A673 (cell line): ENCODE measurements around the gene RAD51AP1. TPM values are rescaled to one million over a fixed set of nuclear protein-coding genes. Genes with fewer than 3 reads are reported as not detected.

ENCODE experiments used
- BruUV-seq: library from RNA; stranded (reverse); fragments of 400-500 nt; replicated peaks from 2 replicates; lab custom pipeline; 2021; lab: Mats Ljungman, UMichigan
- CTCF ChIA-PET: fragments of 300-600 bp; sonication (Branson Sonifier 250); formaldehyde crosslinking; loops from one replicate; lab custom pipeline; 2022; ENCODE audit warnings: antibody characterized with exemption; lab: Charles Lee
- POLR2A ChIA-PET: fragments of 300-600 bp; sonication (Branson Sonifier 250); formaldehyde crosslinking; loops from one replicate; lab custom pipeline; 2022; ENCODE audit warnings: antibody characterized with exemption; ENCODE audit not compliant: low non-redundant PET; lab: Charles Lee
- DNase-seq: peaks from one replicate; pipeline ENCODE4 v3.0.0-alpha.2; 2015; ENCODE audit warnings: low spot score
- H3K27ac ChIP-seq: fragments of 200-600 bp; sonication (generic); 2 replicates; pipeline ENCODE4 v1.5.1; 2016; ENCODE audit warnings: mixed run types, low read depth, mild to moderate bottlenecking, mixed read lengths, antibody characterized with exemption, low read length; ENCODE audit not compliant: poor library complexity, severe bottlenecking
- H3K27me3 ChIP-seq: fragments of 200-600 bp; sonication (generic); replicated peaks from 2 replicates; pipeline ENCODE4 v1.6.1; 2017; ENCODE audit warnings: mixed run types, low read depth, mild to moderate bottlenecking, mixed read lengths, antibody characterized with exemption, low read length; ENCODE audit not compliant: insufficient read depth, poor library complexity
- H3K36me3 ChIP-seq: fragments of 200-600 bp; sonication (generic); 2 replicates; pipeline ENCODE4 v1.6.1; 2016; ENCODE audit warnings: mixed run types, mild to moderate bottlenecking, mixed read lengths, antibody characterized with exemption, low read length; ENCODE audit not compliant: insufficient read depth, poor library complexity, severe bottlenecking
- H3K4me1 ChIP-seq: fragments of 200-600 bp; sonication (generic); 2 replicates; pipeline ENCODE4 v1.6.1; 2017; ENCODE audit warnings: mixed run types, mild to moderate bottlenecking, mixed read lengths, antibody characterized with exemption, low read length; ENCODE audit not compliant: insufficient read depth, poor library complexity, severe bottlenecking
- H3K4me3 ChIP-seq: fragments of 200-600 bp; sonication (generic); 2 replicates; pipeline ENCODE4 v1.5.1; 2016; ENCODE audit warnings: low read depth, mixed run types, mild to moderate bottlenecking, mixed read lengths, low read length; ENCODE audit not compliant: poor library complexity, severe bottlenecking
- H3K9me3 ChIP-seq: fragments of 200-600 bp; sonication (generic); 2 replicates; pipeline ENCODE4 v1.6.1; 2016; ENCODE audit warnings: mixed run types, low read depth, mild to moderate bottlenecking, mixed read lengths, antibody characterized with exemption, low read length; ENCODE audit not compliant: poor library complexity, severe bottlenecking
- EZH2 ChIP-seq: fragments of 200-600 bp; sonication (generic); IDR thresholded peaks from 2 replicates; pipeline ENCODE4 v1.6.1; 2017; ENCODE audit warnings: borderline replicate concordance, low read depth, mild to moderate bottlenecking, mixed read lengths, antibody characterized with exemption, low read length; ENCODE audit not compliant: poor library complexity, severe bottlenecking
- intact Hi-C: fragments of 100-400 bp; cut with micrococcal nuclease; formaldehyde crosslinking; loops from one replicate; pipeline ENCODE4 v1.10.0; 2022; ENCODE audit not compliant: unreplicated experiment
- total RNA-seq: library from RNA; stranded (reverse); gene quantifications from 2 replicates; pipeline ENCODE4 v1.2.3, GENCODE V29; 2021
- TF ChIP-seq, protein P1 (sequence below): fragments of 300-800, 200-600 bp; sonication (generic); conservative IDR thresholded peaks from 2 replicates; pipeline ENCODE4 v1.5.1; 2017; ENCODE audit warnings: low read depth, mild to moderate bottlenecking, antibody characterized with exemption, low read length, moderate library complexity, mixed read lengths

RAD51AP1 gene
- total RNA-seq, 1 experiment from 2014 or later, result 58.9 TPM

DNA sequence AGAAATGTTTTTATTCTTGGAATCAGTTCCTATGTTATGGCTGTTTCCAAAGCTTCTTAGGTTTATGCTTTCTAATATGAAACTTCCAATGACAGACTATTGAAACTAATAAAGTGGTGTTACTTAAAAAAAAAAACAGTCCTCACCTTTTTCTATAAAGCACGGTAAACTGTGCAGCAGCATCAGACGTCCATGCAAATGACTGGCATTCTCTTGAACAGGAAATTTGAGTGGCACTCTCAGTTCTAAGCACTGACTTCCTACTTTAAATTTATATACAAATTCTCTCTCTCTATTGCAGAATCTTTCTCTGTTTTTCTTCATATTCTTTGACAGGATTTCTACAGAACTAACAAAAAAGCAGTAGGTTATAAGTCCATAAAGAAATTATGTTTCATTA, 2.8 kb upstream of the RAD51AP1 start:
- H3K36me3 ChIP-seq, result peaks cover 4% of the 10 kb centered on the region
- H3K9me3 ChIP-seq, result no peaks in the 10 kb centered on the region
- ChIA-PET POLR2A (no interaction called here), CTCF (no interaction called here)
- no peak for TF ChIP-seq EZH2
- TF ChIP-seq, protein P1, sequence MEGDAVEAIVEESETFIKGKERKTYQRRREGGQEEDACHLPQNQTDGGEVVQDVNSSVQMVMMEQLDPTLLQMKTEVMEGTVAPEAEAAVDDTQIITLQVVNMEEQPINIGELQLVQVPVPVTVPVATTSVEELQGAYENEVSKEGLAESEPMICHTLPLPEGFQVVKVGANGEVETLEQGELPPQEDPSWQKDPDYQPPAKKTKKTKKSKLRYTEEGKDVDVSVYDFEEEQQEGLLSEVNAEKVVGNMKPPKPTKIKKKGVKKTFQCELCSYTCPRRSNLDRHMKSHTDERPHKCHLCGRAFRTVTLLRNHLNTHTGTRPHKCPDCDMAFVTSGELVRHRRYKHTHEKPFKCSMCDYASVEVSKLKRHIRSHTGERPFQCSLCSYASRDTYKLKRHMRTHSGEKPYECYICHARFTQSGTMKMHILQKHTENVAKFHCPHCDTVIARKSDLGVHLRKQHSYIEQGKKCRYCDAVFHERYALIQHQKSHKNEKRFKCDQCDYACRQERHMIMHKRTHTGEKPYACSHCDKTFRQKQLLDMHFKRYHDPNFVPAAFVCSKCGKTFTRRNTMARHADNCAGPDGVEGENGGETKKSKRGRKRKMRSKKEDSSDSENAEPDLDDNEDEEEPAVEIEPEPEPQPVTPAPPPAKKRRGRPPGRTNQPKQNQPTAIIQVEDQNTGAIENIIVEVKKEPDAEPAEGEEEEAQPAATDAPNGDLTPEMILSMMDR, result no peak
- intact Hi-C loops, result no loop called here
- H3K4me1 ChIP-seq, result peaks cover 15% of the 10 kb centered on the region
- no TSS peak for BruUV-seq
- DNase-seq, result no peak
- no peak overlapping the region for H3K4me3 ChIP-seq
- H3K27ac ChIP-seq, result no peak overlapping the region
- no peaks in the 10 kb centered on the region for H3K27me3 ChIP-seq

GRCh38 chr12:4539167-4539870, 629 bp downstream of the RAD51AP1 start:
- peak overlapping the region; percentile 98 for H3K27ac ChIP-seq
- H3K27me3 ChIP-seq, result no peaks in the 10 kb centered on the region
- no peak for DNase-seq
- BruUV-seq, result TSS peak; percentile 81
- H3K4me1 ChIP-seq, result peaks cover 15% of the 10 kb centered on the region
- ChIA-PET CTCF (no interaction called here), POLR2A (no interaction called here)
- TF ChIP-seq, protein P1, result no peak
- TF ChIP-seq EZH2, result no peak
- peak overlapping the region; percentile 88 for H3K4me3 ChIP-seq
- no peaks in the 10 kb centered on the region for H3K9me3 ChIP-seq
- intact Hi-C loops, result no loop called here
- H3K36me3 ChIP-seq, result peaks cover 25% of the 10 kb centered on the region

DNA sequence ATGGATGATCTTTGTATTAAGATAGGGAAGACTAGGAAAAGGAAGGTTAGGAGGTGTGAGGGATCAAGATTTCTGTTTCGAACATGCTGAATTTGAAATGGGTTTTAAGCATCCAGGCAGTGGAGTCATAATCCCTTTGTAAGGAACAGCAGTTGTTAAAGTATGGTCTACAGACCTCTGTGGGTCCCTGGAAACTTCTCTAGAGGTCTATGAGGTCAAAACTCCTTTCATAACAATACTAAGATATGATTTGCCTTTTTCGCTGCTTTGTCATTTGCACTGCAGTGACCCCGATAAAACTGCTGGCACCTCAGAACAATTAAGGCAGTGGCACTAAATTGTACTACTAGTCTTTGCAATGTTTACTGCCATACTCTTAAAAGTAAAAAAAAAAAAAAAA, 1.5 kb downstream of the RAD51AP1 start:
- H3K9me3 ChIP-seq, result no peaks in the 10 kb centered on the region
- H3K27ac ChIP-seq, result peak overlapping the region; percentile 98
- DNase-seq, result no peak
- CTCF ChIA-PET, result no interaction called here
- TF ChIP-seq, protein P1, result no peak
- no peak for TF ChIP-seq EZH2
- no peaks in the 10 kb centered on the region for H3K27me3 ChIP-seq
- POLR2A ChIA-PET, result no interaction called here
- peak overlapping the region; percentile 88 for H3K4me3 ChIP-seq
- H3K4me1 ChIP-seq, result peaks cover 15% of the 10 kb centered on the region
- intact Hi-C loops, result no loop called here
- BruUV-seq, result no TSS peak
- peaks cover 33% of the 10 kb centered on the region for H3K36me3 ChIP-seq
